D721Med (cell line): Measurements from ENCODE around the gene ATN1.

ENCODE experiments used
- DNase-seq: peaks from one replicate; pipeline ENCODE4 v3.0.0; 2011; ENCODE audit warnings: low spot score; ENCODE audit not compliant: insufficient read length
- FAIRE-seq: peaks from 2 replicates; lab custom pipeline; 2011; peaks lifted over from hg19 to GRCh38; lab: Jason Lieb, UNC
- TF ChIP-seq, protein P1 (sequence below): IDR thresholded peaks from 2 replicates; pipeline ENCODE4 v1.5.1; 2012; ENCODE audit warnings: mild to moderate bottlenecking, control low read depth; ENCODE audit not compliant: insufficient read depth; ENCODE audit errors: missing control alignments

The ATN1 gene

GRCh38 chr12:6909421-6910145 is 18.2 kb upstream of the ATN1 start:
- FAIRE-seq (no peak), DNase-seq (no peak)
- TF ChIP-seq, protein P1, sequence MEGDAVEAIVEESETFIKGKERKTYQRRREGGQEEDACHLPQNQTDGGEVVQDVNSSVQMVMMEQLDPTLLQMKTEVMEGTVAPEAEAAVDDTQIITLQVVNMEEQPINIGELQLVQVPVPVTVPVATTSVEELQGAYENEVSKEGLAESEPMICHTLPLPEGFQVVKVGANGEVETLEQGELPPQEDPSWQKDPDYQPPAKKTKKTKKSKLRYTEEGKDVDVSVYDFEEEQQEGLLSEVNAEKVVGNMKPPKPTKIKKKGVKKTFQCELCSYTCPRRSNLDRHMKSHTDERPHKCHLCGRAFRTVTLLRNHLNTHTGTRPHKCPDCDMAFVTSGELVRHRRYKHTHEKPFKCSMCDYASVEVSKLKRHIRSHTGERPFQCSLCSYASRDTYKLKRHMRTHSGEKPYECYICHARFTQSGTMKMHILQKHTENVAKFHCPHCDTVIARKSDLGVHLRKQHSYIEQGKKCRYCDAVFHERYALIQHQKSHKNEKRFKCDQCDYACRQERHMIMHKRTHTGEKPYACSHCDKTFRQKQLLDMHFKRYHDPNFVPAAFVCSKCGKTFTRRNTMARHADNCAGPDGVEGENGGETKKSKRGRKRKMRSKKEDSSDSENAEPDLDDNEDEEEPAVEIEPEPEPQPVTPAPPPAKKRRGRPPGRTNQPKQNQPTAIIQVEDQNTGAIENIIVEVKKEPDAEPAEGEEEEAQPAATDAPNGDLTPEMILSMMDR, result no peak

- DNase-seq (no peak), FAIRE-seq (no peak)
- TF ChIP-seq, protein P1, result no peak
Observed at GRCh38 chr12:6912164-6912935, 15.4 kb upstream of the ATN1 start.

DNA sequence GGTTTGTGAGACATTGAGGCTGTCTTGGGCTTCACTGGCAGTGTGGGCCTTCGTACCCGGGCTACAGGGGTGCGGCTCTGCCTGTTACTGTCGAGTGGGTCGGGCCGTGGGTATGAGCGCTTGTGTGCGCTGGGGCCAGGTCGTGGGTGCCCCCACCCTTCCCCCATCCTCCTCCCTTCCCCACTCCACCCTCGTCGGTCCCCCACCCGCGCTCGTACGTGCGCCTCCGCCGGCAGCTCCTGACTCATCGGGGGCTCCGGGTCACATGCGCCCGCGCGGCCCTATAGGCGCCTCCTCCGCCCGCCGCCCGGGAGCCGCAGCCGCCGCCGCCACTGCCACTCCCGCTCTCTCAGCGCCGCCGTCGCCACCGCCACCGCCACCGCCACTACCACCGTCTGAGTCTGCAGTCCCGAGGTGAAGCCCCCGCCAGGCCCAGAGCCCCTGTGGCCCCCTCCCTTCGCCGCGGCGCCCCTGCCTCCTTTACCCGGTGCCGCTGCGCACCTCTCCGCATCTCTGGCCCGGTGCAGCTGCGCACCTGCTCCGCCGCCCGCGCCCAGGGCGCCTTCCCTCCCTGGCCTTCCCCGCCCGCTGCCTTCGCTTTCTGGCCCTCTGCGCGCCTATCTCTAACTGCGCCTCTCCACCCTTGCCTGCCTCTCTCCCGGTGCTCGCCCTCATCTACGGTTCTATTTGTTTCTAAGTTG is 13.4 kb upstream of the ATN1 start, which contains the start of gene ENO2:
TSS of gene ENO2 (plus strand) at position 335 of the 701 bp plus-strand sequence. CDS start 1,253 bp downstream, outside the sequence.
- TF ChIP-seq, protein P1, result no peak
- peak; percentile 73 for DNase-seq
- FAIRE-seq, result no peak

GRCh38 chr12:6914947-6915788 is 12.6 kb upstream of the ATN1 start:
- TF ChIP-seq, protein P1, result no peak
- DNase-seq, result peak; percentile 97
- no peak for FAIRE-seq

DNA sequence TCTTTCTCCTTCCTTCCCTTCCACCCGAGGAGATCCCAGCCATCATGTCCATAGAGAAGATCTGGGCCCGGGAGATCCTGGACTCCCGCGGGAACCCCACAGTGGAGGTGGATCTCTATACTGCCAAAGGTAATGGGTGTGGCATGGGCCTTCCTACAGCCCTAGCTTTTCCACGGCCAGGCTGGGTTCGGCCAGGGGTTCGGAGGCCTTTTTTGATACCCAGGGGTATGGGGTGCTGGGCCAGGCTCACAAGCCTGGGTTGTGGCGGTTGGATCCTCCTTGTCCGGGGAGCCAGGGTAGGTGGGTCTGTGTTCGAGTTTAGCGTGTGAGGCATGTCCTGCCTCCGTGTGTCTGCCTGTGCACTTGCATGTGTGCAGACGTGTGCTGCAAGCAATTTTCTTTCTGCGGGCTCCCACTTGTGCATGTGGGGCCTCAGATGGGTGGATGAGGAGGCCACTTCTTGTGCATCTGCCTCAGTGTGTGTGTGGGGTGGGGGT is 11.9 kb upstream of the ATN1 start:
- FAIRE-seq (no peak), DNase-seq (no peak)
- TF ChIP-seq, protein P1, result no peak

DNA sequence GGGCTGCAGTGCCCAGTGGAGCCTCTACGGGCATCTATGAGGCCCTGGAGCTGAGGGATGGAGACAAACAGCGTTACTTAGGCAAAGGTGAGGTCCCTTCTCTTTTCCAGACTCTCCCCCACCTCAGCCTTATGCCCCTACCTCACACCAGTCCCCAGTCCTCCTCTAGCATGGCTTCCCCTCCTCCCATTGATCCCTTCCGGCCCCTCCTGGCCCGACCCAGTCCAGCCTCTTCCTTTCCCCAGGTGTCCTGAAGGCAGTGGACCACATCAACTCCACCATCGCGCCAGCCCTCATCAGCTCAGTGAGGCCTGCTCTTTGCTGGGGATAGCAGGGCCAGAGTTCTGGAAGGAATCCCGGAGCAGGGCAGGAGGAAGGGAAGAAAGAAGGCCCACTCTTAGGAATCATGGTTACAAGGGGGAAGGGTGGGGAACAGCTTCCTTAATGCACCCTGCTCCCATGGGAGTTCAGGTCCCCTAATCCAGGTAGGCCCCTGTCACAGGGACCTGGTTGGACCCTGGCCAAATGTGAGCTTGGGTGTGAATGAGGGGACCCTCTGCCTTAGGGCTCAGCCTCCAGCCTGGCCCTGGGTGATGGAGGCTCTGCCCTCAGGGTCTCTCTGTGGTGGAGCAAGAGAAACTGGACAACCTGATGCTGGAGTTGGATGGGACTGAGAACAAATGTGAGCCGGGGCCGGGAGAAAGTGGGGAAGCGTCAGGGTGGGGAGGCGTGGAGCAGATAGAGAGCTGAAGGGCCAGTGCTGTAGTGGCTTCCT is 11.1 kb upstream of the ATN1 start:
- TF ChIP-seq, protein P1, result no peak
- FAIRE-seq (no peak), DNase-seq (no peak)
